HG02588 (cell line): ENCODE data around the gene P3H3.

Source experiments
- ATAC-seq: cut with Tn5 transposase; IDR thresholded peaks from one replicate; pipeline ENCODE4 v1.9.1; 2021; ENCODE audit warnings: mild to moderate bottlenecking, moderate library complexity; ENCODE audit not compliant: unreplicated experiment

Gene P3H3

GRCh38 chr12:6826125-6826733 lies 2.0 kb upstream of the P3H3 start:
- ATAC-seq = no peak

GRCh38 chr12:6826734-6827436 lies 1.3 kb upstream of the P3H3 start:
- no peak for ATAC-seq

GRCh38 chr12:6827437-6827911 lies 733 bp upstream of the P3H3 start:
- no peak for ATAC-seq

- no peak for ATAC-seq
Observed at GRCh38 chr12:6828781-6829535, 751 bp downstream of the P3H3 start.

GRCh38 chr12:6829536-6830220 lies 1.5 kb downstream of the P3H3 start:
- no peak for ATAC-seq

GRCh38 chr12:6830286-6830890 lies 2.2 kb downstream of the P3H3 start:
- no peak for ATAC-seq

GRCh38 chr12:6830999-6831398 lies 2.8 kb downstream of the P3H3 start:
- no peak for ATAC-seq

- no peak for ATAC-seq
Observed at GRCh38 chr12:6831450-6831995, 3.3 kb downstream of the P3H3 start.

- ATAC-seq = no peak
Observed at GRCh38 chr12:6832125-6832524, 3.9 kb downstream of the P3H3 start.

GRCh38 chr12:6833189-6833890 lies 5.1 kb downstream of the P3H3 start:
- no peak for ATAC-seq

GRCh38 chr12:6834254-6834653 lies 6.0 kb downstream of the P3H3 start:
- ATAC-seq = no peak

- ATAC-seq = no peak
Observed at GRCh38 chr12:6834873-6835272, 6.7 kb downstream of the P3H3 start.

- no peak for ATAC-seq
Observed at GRCh38 chr12:6836851-6837250, 8.6 kb downstream of the P3H3 start.

- no peak for ATAC-seq
Observed at GRCh38 chr12:6837370-6838060, 9.3 kb downstream of the P3H3 start.

GRCh38 chr12:6838854-6839253 lies 10.6 kb downstream of the P3H3 start:
- no peak for ATAC-seq

- peak; percentile 87 for ATAC-seq
Observed at GRCh38 chr12:6839482-6840201, 11.4 kb downstream of the P3H3 start.

- no peak for ATAC-seq
Observed at GRCh38 chr12:6840330-6840729, 12.1 kb downstream of the P3H3 start.

GRCh38 chr12:6840761-6841515 lies 12.7 kb downstream of the P3H3 start, which contains the start of gene GNB3:
GNB3 (plus strand) TSS chr12:6840925; CDS start chr12:6841288, 363 bp downstream.
- ATAC-seq = no peak
